Activated T-cell treated with anti-CD3 and anti-CD28 coated beads for 4 hours (primary cell): ENCODE data around the gene HSPBP1.

Experiments
- DNase-seq: peaks from one replicate; pipeline ENCODE4 v3.0.0-alpha.2; 2020

Gene HSPBP1

DNA sequence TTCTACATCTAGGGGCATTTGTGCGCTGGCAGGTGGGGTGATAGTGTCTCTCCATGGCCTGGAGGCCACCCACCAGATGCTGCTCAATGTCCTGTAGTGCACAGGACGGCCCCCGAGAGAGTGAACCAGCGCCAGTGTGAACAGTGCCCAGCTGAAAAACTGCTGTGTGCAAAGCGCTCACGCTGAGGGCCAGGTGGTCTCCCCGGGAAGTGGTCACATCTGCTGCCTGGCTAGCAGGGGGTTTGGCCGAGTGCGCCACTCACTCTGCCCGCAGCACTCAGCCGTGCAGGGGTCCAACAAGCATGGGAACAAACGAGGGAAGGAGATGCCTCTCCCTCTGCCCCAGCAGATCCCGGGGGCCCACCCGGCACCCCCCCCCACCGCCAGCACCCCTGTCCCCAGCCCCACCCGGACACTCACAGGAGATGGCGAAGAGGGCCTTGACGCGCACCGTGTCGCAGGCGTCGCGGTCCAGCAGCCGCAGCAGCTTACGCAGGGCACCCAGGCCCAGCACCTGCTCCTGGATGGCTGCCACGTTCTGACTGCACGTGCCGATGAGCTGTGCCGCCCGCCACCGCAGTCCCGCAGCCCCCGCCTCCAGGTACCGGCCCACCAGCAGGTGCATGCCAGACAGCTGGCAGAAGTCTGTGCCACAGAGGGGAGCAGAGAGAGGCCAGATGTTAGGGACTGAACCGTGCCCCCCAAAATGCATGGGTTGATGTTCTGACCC, 5.8 kb downstream of the HSPBP1 start:
- no peak for DNase-seq

DNA sequence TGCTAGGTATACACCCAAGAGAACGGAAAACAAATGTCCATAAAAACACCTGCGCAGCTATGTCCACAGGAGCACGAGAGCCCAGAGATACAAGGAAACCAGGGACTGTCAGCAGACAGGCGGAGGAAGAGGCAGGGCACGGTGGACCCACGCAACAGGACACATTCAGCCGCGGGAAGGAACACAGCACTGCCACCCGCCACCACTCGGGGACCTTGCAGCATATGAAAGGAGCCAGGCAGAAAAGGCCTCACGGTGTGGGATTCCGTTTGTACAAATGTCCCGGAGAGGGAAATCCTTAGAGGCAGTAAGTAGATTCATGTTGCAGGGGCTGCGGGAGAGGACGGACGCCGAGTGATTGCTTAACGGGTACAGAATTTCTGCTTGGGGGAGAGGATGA, 7.8 kb downstream of the HSPBP1 start:
- DNase-seq, result no peak

DNA sequence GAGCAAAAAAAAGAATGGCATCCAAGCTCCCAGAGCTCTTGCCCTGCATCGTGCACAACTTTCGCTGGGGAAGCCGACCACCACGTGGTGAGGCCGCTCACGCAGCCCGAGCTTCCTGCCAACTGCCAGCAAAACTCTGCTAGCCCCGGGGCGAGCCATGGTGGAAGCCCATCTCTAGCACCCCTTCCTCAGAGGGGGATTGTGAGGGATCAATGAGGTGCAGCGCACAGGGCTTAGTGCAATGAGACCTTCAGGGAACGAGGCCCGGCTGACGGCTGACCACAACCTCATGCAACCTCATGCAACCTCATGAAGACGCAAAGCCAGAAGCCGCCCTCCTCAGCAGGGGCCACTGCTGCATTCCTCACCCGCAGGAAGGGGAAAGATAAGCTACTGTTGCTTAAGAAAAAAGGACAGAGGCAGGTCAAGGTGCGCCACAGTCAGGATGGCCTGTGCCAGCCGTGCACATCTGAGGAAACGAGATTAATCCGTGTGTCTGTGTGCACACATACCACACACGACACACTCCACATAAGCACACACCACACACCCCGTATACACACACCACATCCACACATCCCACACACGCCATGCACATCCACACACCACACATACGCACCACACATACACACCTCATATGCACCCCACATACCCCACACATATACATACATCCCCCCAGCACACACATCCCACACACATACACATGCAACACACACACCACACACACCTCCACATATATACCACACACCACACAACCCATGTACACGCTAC, 9.6 kb downstream of the HSPBP1 start:
- no peak for DNase-seq

DNA sequence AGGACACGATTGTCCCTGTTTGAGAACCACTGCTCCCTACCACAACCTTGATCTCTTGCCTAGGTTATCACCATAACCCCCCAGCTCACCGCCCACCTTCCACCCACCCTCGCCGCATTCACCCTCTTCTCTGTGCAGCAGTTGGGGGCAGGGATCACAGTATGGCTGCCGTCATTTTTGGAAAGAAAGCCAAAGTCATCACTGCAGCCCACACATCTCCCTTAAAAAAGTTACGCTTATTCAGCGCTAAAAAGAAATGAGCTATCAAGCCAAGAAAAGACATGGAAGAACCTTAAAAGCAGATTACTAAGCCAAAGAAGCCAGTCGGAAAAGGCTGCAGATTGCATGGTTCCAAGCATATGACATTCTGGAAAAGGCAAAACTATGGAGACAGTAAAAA, 10.6 kb downstream of the HSPBP1 start:
- DNase-seq, result no peak

DNA sequence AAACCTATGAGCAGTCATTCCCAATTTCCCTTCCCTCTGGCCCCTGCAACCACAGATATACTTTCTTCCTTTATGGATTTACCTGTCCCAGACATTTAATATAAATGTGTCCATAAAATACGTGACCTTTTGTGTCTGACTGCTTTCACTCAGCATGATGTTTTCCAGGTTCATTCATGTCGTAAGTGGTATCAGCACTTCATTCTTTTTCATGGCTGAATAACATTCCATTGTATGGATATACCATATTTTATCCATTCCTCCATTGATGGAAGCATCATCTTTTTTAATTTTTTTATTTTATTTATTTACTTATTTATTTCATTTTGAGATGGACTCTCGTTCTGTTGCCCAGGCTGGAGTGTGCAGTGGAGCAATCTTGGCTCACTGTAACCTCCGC, 13.1 kb downstream of the HSPBP1 start:
- no peak for DNase-seq

DNA sequence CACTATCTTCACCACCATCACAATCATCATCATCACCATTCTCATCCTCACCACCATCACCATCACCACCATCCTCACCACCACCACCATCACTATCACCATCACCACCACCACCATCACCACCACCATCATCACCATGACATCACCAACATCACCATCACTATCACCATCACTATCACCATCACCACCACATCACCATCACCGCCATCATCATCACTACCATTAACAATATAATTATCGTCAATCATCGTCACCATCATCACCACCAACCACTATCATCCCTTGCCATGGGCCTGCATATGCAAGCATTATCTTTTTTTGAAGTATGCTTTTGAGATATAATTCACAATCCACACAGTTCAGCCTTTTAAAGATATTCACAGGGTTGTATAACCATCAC, 13.5 kb downstream of the HSPBP1 start:
- DNase-seq, result no peak

DNA sequence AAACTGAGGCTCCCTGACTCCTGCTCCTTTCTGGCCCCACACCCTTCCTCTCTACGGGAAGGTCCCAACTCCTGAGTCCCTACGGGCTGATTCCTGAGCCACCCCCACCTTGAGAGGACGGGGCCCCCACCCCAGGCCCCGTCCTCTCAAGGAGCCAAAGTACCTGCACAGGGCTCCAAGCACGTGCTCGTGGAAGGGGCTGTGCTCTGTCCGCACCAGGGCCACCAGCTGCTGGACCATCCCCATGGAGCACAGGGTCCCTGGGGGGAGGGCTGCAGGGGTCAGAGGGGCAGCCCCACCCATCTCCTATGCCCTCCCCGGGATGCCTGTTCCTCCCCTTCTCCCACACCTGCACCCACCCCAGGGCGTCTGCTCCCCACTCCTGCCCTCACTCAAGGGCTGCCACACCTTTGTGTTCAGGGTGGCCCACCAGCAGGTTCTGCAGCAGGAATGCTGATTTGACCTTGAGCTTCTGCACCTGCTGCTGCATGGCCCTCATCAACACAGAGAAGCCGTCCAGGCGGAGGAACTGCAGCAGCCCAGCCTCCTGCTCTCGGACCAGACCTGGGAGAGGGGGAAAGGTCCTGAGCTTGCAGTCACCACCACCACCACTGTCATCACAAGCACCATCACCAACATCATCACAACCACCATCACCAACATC, 14.1 kb downstream of the HSPBP1 start:
- DNase-seq, result no peak

DNA sequence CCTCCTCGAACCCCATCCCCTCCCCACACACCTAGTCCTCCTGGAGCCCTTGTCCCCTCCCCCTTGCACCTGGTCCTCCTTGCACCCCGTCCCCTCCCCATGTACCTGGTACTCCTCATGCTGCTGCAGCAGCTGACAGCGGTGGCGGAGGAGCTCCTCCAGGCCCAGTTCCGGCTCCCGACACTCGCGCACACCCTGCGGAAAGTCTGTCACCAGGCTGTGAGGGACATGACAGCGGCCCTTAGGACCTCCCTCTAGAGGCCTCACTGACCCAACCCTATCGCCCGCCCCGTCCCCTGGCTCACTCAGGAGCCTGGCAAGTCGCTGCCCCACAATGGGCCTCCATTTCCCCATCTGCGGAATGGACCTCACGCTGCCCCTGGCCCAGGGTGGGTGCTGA, 14.7 kb downstream of the HSPBP1 start:
- DNase-seq, result no peak

DNA sequence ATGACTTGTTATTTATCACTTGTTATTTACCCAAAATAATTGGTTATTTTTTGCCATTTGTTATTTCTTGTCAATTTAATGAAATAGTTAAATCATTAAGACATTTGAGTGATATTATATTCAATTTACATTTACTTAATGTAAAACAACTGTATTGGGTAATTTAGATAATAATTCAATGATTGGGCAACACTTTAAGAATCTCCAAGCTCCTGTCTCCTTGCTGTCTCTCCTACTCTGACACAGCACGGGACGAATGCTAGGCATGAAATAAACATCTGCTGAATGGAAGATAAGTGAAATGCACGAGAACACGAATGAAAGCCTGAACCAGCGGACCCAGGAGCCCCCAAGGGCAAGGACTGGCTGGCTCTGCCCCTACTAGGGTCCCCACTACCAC, 15.4 kb downstream of the HSPBP1 start:
- DNase-seq, result no peak

DNA sequence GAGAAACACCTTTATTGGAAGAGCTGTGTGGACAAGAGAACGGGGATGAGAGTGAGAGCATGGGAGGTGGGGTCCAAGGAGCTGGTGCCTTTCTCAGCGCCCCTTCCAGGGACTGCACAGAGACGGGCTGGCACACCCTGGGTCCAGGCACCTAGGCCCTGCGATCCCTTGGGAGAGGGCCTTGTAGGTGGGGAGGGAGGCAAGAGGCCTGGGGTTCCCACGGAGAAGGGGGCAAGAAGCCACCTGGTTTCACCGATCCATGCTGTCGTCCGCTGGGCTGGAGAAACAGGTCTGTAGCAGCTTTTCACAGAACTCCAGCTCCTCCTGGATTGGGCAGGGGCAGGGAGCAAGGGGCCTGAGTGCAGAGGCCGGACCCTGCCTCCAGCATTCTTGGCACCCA, 17.6 kb downstream of the HSPBP1 start:
- no peak for DNase-seq

DNA sequence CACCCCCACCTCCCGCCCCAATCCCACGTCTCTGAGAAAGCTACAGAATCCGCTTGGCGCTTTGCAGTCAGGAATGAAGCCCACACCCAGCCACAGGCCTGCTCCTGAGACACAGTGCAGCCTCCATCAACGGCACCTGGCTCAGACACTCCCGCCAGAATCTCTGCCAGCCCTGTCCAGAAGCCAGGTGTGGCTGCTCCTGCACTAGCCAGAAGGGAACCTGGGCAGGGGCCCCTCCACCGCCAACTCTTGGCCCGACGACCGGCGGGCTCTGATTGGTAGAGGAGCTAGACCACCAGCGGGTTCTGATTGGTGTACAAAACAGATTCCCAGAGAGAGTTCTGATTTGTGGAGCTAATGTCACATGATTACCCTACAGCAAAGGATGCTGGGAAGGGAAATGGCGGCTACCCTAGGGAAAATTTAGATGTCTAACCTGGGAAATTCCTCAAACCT, 18.2 kb downstream of the HSPBP1 start:
- no peak for DNase-seq

DNA sequence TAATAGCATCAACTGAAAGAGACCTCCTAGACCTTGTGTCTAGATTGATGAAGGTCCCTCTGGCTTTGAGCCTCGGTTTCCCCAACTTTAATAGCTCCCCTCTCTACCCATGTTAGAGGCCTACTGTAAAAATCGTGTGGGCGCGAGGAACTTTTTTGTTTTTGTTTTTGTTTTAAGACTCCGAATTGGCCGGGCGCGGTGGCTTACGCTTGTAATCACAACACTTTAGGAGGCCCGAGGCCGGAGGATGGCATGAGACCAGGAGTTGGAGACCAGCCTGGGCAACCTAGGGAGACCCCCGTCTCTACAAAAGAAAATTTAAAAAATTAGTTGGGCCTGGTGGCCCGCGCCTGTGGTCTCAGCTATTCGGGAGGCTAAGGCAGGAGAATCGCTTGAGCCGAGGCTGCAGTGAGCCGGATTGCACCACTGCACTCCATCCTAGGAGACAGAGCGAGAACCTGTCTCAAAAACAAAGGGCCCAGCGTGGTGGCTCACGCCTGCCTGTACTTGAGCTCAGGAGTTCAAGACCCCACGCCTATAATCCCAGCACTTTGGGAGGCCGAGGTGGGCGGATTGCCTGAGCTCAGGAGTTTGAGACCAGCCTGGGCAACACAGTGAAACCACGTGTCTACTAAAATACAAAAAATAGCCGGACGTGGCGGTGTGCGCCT, 20.2 kb downstream of the HSPBP1 start:
- DNase-seq, result no peak

DNA sequence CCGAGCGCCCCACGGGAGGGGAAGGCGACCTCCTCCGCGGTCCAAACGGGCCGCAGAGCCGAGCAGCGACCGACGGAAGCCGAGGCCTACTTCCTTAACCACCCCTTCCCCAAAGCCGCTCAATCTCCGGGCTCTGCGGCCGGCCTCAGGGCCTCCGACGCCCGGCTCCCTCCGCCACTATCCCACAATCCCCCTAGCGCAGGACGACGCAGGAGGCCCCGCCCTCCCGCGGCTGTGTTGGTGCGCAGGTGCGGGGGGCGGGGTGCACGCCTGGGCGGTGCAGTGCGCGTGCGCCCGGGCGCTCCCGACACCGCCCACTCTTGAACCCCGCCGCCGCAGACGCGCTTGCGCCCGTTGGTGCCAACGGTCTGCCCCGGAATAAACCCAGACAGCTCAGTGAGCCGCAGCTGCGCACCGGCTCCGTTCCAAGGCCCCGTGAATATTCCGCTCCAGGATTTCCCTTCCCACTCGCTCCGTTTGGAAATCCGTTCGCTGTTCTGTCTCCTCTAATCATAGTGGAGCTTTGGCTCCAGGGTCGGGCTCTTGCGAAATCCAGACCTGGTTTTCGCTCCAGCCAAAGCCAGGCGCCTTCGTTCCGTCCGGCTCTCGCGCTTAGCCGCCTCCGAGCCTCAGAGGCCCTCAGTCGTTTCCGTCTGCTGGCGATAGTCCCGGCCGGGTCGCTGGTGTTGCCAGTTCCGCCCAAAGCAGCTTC, 20.9 kb downstream of the HSPBP1 start, which contains the start of gene PPP6R1:
TSS of gene PPP6R1 (minus strand) at position 190 of the 712 bp plus-strand sequence. CDS start 11,914 bp downstream, outside the sequence.
- peak; percentile 90 for DNase-seq

DNA sequence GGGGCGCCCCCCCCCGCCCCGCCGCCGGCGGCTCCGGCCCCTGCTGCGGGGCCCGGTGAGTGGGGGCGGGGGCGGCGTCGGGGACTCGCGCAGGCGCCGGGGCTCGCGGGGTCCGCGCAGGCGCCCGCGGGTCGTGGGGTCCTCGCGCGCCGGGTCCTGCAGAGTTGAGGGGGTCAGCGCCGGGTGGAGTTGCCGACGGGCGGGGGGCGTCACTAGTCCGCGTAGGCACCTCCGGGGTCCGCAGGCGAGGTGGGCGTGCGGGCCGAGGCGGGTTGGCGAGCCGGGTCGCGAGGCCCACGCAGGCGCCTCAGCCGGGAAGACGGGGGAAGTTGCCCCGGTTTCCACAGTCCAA, 21.5 kb downstream of the HSPBP1 start:
- no peak for DNase-seq

DNA sequence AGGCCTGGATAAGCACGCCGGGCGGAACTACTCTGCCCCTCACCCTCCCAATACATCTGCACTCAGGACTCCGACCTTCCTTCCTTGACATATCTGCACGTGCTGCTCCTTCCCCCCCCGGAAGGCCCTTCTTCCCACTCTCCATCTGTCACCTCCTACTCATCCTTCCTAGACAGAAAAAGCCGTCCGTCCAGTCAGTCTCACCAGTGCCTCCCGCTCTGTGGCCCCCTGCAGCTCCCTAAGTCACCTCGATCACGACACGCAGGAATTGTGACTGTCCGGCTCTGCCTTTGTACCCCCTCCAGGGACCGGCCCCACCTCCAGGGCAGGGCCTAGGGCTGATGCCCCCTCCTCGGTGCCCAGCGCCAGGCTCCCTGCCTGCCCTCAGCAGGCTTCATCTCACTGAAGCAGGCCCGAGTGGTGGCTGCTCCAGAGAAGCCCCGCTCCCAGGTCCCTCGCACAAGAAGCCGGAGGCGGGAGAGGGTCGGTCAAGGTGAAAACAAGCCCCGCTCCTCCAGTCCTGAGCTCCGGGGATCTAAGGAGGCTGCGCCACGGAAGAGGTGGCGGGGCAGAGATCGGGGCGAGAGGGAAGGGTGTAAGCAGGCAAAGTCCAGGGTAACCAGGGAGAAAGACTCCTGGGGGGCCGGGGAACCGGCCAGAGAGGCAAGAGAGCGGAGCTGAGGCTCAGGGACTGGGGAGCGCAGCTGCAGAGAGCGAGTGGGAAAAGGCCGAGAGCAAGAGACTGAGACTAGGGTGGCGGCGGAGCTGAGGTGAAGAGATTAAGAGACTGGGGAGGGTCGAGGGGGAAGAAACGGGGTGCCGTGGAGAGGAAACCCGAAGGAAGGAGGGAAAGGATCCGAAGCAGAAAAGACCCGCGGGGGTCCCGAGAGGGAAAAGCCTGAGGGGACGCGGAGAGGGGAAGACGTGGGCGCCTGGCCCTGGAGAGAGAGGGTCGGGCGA, 22.2 kb downstream of the HSPBP1 start:
- DNase-seq, result no peak

DNA sequence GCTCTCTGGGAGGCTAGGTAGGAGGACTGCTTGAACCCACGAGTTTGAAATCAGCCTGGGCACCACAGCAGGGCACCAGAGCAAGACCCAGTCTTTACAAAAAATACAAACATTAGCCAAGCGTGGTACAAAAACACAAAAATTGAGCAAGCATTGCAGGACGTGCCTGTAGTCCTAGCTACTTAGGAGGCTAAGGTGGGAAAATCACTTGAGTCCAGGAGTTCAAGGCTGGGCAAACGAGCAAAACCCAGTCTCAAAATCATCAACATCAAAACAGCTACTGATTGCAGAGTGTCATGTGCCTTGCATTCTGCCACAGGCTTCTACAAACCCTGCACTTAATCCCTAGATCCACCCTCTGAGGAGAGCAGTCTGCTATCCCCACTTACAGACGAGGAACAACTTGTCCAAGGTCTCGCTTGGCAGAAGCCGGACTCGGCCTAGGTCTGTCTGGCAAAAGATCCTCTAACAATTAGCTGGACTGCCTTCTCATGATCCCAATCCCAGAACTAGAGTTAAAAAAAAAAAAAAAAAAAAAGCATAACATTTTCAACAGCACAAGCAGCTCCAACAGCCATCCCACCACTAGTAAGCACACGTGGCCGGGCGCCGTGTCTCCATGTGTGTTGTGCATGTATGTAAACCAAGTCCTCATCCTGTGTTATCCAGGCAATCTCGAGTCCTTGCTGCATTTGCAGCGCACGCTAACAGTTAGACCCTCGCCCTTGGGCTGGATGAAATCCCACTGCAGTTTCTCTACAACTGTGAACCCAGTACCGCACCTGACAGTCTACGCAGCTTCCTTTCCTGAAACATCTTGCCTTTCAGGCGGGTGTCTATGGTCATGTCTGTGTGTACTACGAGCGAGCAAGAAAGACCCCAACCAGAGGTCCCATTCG, 23.1 kb downstream of the HSPBP1 start:
- no peak for DNase-seq

DNA sequence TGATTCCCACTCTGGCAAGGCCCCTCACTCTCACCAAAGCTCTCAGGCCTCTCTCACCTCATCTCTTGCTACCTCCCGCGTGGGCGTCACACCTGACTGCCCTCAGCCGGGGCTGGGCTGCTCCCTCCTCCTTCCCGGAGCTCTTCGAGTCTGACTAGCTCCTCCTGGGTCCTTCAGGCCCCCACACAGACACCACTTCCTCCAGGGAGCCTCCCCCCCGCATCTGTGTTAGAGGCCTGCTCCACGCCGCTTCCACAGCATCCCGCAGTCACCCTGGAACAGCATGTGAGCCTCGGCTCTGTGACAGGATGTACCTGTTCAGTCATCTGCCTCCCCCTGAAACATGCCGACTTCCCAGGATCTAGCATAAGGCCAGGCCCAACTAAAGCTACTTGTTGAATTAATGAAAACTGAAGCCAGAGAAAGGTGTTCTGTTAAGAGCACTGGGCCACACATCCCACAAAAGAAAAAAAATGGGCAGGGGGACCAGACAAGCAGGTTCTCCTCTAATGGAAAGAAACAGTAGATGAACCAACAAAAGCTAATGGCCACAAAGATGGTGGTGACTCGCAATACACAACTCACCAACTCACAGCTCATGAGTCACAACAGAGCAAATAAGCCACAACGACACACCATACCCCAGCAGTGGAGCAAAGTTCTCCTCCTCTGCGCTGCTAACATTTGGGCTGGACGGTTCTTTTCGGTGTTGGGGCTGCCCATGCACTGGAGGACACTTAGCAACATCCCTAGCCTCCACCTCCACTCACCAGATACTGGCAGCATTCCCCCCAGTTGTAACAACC, 24.1 kb downstream of the HSPBP1 start:
- DNase-seq, result peak; percentile 31

DNA sequence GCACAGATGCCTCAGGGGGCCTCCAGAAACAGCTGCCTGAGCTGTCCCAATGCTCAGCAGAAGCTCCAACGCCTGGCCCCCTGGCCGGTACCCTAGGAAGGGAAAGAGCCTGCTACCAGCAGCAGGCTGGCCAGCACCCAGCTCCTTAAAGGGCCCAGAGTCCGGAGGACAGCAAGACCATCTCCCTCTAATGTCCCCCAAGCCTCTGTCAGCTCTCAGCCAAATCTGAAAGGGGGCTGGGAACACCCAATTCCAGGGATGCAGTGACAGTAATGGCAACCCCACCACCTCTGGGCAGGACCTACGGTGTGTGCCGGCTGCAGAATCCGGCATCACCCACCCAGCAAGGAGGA, 25.3 kb downstream of the HSPBP1 start:
- DNase-seq, result no peak

DNA sequence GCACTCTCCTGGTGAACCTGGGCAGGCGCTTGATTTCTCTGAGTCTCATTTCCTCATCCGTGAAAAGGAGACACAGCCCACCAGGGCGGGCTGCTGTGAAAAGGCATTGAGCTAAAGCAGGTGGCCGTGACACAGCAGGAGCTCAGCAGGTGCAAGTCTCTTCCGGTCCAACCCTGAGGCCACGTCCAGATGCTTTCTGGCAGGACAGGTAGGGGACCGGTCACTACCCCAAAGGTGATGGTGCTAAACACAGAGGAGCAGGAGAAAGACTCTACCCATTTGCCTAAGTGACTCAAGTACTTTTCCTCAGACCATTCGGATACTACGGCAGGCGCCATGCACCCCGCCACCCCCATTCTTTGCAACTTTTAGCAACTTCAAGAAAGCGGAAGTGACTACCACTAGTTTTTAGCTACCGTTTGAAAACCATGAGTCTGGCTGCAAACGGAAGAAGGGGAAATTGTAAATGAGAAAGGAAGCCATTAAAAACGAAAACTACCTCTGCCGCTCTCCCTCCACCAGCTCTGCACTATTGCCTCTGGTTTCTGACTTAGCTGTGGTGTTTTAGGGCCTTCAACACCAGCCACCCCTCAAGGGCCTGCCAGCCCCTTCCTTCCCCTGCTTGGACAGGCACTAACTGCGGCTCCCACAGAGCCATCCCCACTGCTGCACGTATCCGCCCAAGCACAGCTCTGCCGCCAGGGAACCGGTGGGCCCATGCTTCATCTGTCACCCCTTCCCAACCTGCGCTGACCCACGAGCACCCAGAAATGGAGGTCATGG, 25.9 kb downstream of the HSPBP1 start:
- DNase-seq, result peak; percentile 43
